GM23248 (cell line): ENCODE measurements around the gene THTPA.

Experiments
- EZH2 ChIP-seq: fragments of 200-600 bp; sonication (generic); IDR thresholded peaks from 2 replicates; pipeline ENCODE4 v1.6.1; 2018; ENCODE audit warnings: antibody characterized with exemption, mild to moderate bottlenecking; ENCODE audit not compliant: insufficient read depth, poor library complexity, severe bottlenecking
- EZH2phosphoT487 ChIP-seq: fragments of 200-600 bp; sonication (generic); IDR thresholded peaks from 2 replicates; pipeline ENCODE4 v1.6.1; 2018; ENCODE audit warnings: antibody characterized with exemption, moderate library complexity, mild to moderate bottlenecking, low read depth; ENCODE audit not compliant: insufficient read depth

GRCh38 chr14:23544511-23545447, 11.3 kb upstream of the THTPA start:
- TF ChIP-seq EZH2 (no peak), EZH2phosphoT487 (no peak)
